MCF 10A (cell line): ENCODE measurements around the gene RERE. TPM values are rescaled to one million over a fixed set of nuclear protein-coding genes. Genes with fewer than 3 reads are reported as not detected.

ENCODE experiments used
- BruUV-seq: library from RNA; stranded (reverse); fragments of 400-500 nt; replicated peaks from 2 replicates; lab custom pipeline; 2021; lab: Mats Ljungman, UMichigan
- CTCF ChIA-PET: fragments of 300-600 bp; sonication (Branson Sonifier 250); formaldehyde crosslinking; extraction: SDS; loops from one replicate; lab custom pipeline; 2021; ENCODE audit warnings: antibody characterized with exemption, inconsistent platforms; lab: Yijun Ruan, JAX
- POLR2A ChIA-PET: fragments of 300-600, 350-650 bp; sonication (Branson Sonifier 250); formaldehyde crosslinking; extraction: SDS; loops from one replicate; lab custom pipeline; 2020; ENCODE audit warnings: antibody characterized with exemption, inconsistent platforms; lab: Yijun Ruan, JAX
- DNase-seq: peaks from one replicate; pipeline ENCODE4 v3.0.0-alpha.2; 2018; ENCODE audit not compliant: unreplicated experiment
- H3K27ac Mint-ChIP-seq: one replicate; pipeline ENCODE4 v1.8.0; 2022; ENCODE audit warnings: mild to moderate bottlenecking, low read depth, mixed read lengths; ENCODE audit not compliant: unreplicated experiment
- H3K27me3 Mint-ChIP-seq: one replicate; pipeline ENCODE4 v1.8.0; 2022; ENCODE audit warnings: mixed read lengths; ENCODE audit not compliant: insufficient read depth, unreplicated experiment
- H3K36me3 Mint-ChIP-seq: one replicate; pipeline ENCODE4 v1.8.0; 2022; ENCODE audit warnings: mild to moderate bottlenecking, moderate library complexity, mixed read lengths; ENCODE audit not compliant: insufficient read depth, unreplicated experiment
- H3K4me1 Mint-ChIP-seq: one replicate; pipeline ENCODE4 v1.8.0; 2022; ENCODE audit warnings: mixed read lengths; ENCODE audit not compliant: insufficient read depth, unreplicated experiment
- H3K4me3 Mint-ChIP-seq: one replicate; pipeline ENCODE4 v1.8.0; 2022; ENCODE audit warnings: mild to moderate bottlenecking, moderate library complexity, mixed read lengths; ENCODE audit not compliant: unreplicated experiment
- H3K9me3 Mint-ChIP-seq: one replicate; pipeline ENCODE4 v1.8.0; 2022; ENCODE audit warnings: mixed read lengths; ENCODE audit not compliant: unreplicated experiment
- intact Hi-C: fragments of 100-400 bp; cut with micrococcal nuclease; formaldehyde crosslinking; loops from 2 replicates; pipeline ENCODE4 v1.14.1; 2022
- total RNA-seq: library from RNA; stranded (reverse); gene quantifications from 2 replicates; pipeline ENCODE4 v1.2.3, GENCODE V29; 2022
- TF ChIP-seq, protein P1 (sequence below): fragments of 200-600 bp; IDR thresholded peaks from one replicate; pipeline ENCODE4 v1.8.0; 2022; ENCODE audit warnings: antibody characterized with exemption, mild to moderate bottlenecking; ENCODE audit not compliant: unreplicated experiment

The RERE gene
- total RNA-seq, 1 experiment from 2014 or later: 48.4 TPM

GRCh38 chr1:8539683-8540082 lies 277.8 kb downstream of the RERE start:
- peak overlapping the region; percentile 99 for H3K27ac Mint-ChIP-seq
- intact Hi-C loops: loop anchor here (1.0 kb wide), 1 partner anchor 42 kb away; no protein-coding TSS in a partner anchor
- POLR2A ChIA-PET: interaction anchor here (0.6 to 5.0 kb wide), 8 partner anchors 9 to 579 kb away, joined by 3 to 54 read pairs (median 3); no protein-coding TSS in a partner anchor
- H3K4me3 Mint-ChIP-seq: peak overlapping the region; percentile 21
- CTCF ChIA-PET: interaction anchor here (1.1 to 1.3 kb wide), 2 partner anchors 14 to 22 kb away, joined by 3 read pairs; no protein-coding TSS in a partner anchor
- peaks cover 16% of the 10 kb centered on the region for H3K36me3 Mint-ChIP-seq
- BruUV-seq: no TSS peak
- no peaks in the 10 kb centered on the region for H3K9me3 Mint-ChIP-seq
- peaks cover 20% of the 10 kb centered on the region for H3K4me1 Mint-ChIP-seq
- no peaks in the 10 kb centered on the region for H3K27me3 Mint-ChIP-seq
- TF ChIP-seq, protein P1, sequence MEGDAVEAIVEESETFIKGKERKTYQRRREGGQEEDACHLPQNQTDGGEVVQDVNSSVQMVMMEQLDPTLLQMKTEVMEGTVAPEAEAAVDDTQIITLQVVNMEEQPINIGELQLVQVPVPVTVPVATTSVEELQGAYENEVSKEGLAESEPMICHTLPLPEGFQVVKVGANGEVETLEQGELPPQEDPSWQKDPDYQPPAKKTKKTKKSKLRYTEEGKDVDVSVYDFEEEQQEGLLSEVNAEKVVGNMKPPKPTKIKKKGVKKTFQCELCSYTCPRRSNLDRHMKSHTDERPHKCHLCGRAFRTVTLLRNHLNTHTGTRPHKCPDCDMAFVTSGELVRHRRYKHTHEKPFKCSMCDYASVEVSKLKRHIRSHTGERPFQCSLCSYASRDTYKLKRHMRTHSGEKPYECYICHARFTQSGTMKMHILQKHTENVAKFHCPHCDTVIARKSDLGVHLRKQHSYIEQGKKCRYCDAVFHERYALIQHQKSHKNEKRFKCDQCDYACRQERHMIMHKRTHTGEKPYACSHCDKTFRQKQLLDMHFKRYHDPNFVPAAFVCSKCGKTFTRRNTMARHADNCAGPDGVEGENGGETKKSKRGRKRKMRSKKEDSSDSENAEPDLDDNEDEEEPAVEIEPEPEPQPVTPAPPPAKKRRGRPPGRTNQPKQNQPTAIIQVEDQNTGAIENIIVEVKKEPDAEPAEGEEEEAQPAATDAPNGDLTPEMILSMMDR: no peak
- DNase-seq: no peak

GRCh38 chr1:8538502-8538901 lies 278.9 kb downstream of the RERE start:
- Mint-ChIP-seq H3K27me3 (no peaks in the 10 kb centered on the region), H3K27ac (peak overlapping the region; percentile 99), H3K4me1 (peaks cover 20% of the 10 kb centered on the region), H3K9me3 (no peaks in the 10 kb centered on the region), H3K4me3 (no peak overlapping the region), H3K36me3 (peaks cover 10% of the 10 kb centered on the region)
- intact Hi-C loops: no loop called here
- DNase-seq: no peak
- no TSS peak for BruUV-seq
- CTCF ChIA-PET: interaction anchor here (0.6 to 1.1 kb wide), 3 partner anchors 16 to 189 kb away, joined by 3 to 4 read pairs (median 3); no protein-coding TSS in a partner anchor
- TF ChIP-seq, protein P1: no peak
- POLR2A ChIA-PET: interaction anchor here (0.6 to 5.0 kb wide), 7 partner anchors 8 to 142 kb away, joined by 3 to 54 read pairs (median 3); no protein-coding TSS in a partner anchor

DNA sequence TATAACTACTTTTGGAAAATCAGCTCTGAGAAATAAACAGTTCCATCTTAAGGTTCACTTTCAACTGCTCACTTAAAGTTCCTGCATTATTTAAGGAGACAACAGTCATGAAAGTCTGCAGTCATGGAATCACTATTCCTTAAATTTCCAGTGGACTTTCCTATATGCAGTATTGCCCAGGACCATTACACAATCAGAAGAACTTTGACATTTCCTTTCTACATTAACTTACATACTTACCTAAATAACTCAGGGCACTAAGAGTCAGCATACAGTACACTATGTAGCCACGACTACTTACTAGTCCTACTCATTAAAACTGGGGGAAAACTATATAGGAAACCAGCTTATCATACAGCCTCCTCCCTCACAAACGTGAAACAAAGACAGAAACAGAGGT lies 279.4 kb downstream of the RERE start:
- Mint-ChIP-seq H3K4me1 (peaks cover 20% of the 10 kb centered on the region), H3K27me3 (no peaks in the 10 kb centered on the region), H3K27ac (peak overlapping the region; percentile 99), H3K36me3 (peaks cover 10% of the 10 kb centered on the region), H3K9me3 (no peaks in the 10 kb centered on the region), H3K4me3 (no peak overlapping the region)
- intact Hi-C loops: no loop called here
- no TSS peak for BruUV-seq
- CTCF ChIA-PET: interaction anchor here (0.7 kb wide), 1 partner anchor 16 kb away, joined by 3 read pairs; no protein-coding TSS in a partner anchor
- POLR2A ChIA-PET: interaction anchor here (1.0 to 5.0 kb wide), 3 partner anchors 9 to 17 kb away, joined by 3 to 54 read pairs (median 4); no protein-coding TSS in a partner anchor
- TF ChIP-seq, protein P1: no peak
- DNase-seq: no peak

GRCh38 chr1:8536515-8536914 lies 280.9 kb downstream of the RERE start:
- BruUV-seq: no TSS peak
- no peak overlapping the region for H3K27ac Mint-ChIP-seq
- intact Hi-C loops: no loop called here
- H3K4me3 Mint-ChIP-seq: no peak overlapping the region
- peaks cover 20% of the 10 kb centered on the region for H3K4me1 Mint-ChIP-seq
- no peak for DNase-seq
- ChIA-PET CTCF (no interaction called here), POLR2A (interaction anchor here (0.6 to 5.0 kb wide), 2 partner anchors 11 to 176 kb away, joined by 4 to 54 read pairs; no protein-coding TSS in a partner anchor)
- peaks cover 10% of the 10 kb centered on the region for H3K36me3 Mint-ChIP-seq
- no peaks in the 10 kb centered on the region for H3K9me3 Mint-ChIP-seq
- TF ChIP-seq, protein P1: no peak
- H3K27me3 Mint-ChIP-seq: no peaks in the 10 kb centered on the region
